Prostate gland (tissue), 2 donors: ENCODE measurements around the gene APOBR. TPM values are rescaled to one million over a fixed set of nuclear protein-coding genes. Genes with fewer than 3 reads are reported as not detected.
"Not testable (repeated sequence)": the region's sequence is repeated elsewhere in the genome, so short reads cannot be mapped to it uniquely, and the experiment has no call there.

Source experiments
- DNase-seq: peaks from one replicate; pipeline ENCODE4 v3.0.0-alpha.2; 2019; ENCODE audit warnings: low spot score
- H3K27ac ChIP-seq, 2 donors: fragments of 200-600 bp; sonication (generic); 2 replicates each; pipeline ENCODE4 v1.5.1; 2017 to 2019
- H3K27me3 ChIP-seq: fragments of 200-600 bp; sonication (generic); replicated peaks from 2 replicates; pipeline ENCODE4 v1.5.1; 2019; ENCODE audit not compliant: insufficient read depth
- H3K36me3 ChIP-seq, 2 donors: fragments of 200-600 bp; sonication (generic); 1 replicate in 1 of 2; 2 replicates in 1 of 2; pipeline versions ENCODE4 v1.5.1 to v1.8.1; 2017 to 2019
- H3K4me1 ChIP-seq: fragments of 200-600 bp; sonication (generic); replicated peaks from 2 replicates; pipeline ENCODE4 v1.5.1; 2019
- H3K4me3 ChIP-seq, 2 donors: fragments of 200-600 bp; sonication (generic); 2 replicates each; pipeline ENCODE4 v1.5.1; 2017 to 2019
- H3K9me3 ChIP-seq: fragments of 200-600 bp; sonication (generic); 2 replicates; pipeline ENCODE4 v1.5.1; 2017
- POLR2A ChIP-seq: fragments of 450-650 bp; IDR thresholded peaks from one replicate; pipeline ENCODE4 v1.6.1; 2016; ENCODE audit warnings: antibody characterized with exemption, mild to moderate bottlenecking
- POLR2AphosphoS5 ChIP-seq: sonication (generic); formaldehyde crosslinking; IDR thresholded peaks from one replicate; pipeline ENCODE4 v1.6.1; 2017; ENCODE audit warnings: antibody characterized with exemption
- WGBS: methylation state at CpG from one replicate; pipeline ENCODE4 v1.1.5; 2018; 5-methylcytosine and 5-hydroxymethylcytosine counted together
- intact Hi-C: fragments of 100-400 bp; cut with DNase I; formaldehyde crosslinking; loops from one replicate; pipeline ENCODE4 v1.14.2; 2022
- total RNA-seq, 2 donors: library from RNA; depleted of rRNA; stranded (reverse); fragments of >200 nt; gene quantifications; one replicate each; pipeline ENCODE4 v1.1.0, GENCODE V29; 2016
- TF ChIP-seq, protein P1 (sequence below), 4 experiments: fragments of 200-600 bp in 2 of 4; fragments of 450-650 bp in 2 of 4; sonication (generic) in 2 of 4; IDR thresholded peaks; 1 replicate in 3 of 4; 2 replicates in 1 of 4; pipeline ENCODE4 v1.5.1; 2016 to 2019; ENCODE audit warnings: antibody characterized with exemption in 4 of 4, mild to moderate bottlenecking in 2 of 4, moderate library complexity in 2 of 4

The APOBR gene
- total RNA-seq, 2 donors from 2014 or later = 1.3 to 3.4 TPM

- Histone ChIP-seq H3K27me3 (no peaks in the 10 kb centered on the region), H3K4me1 (no peaks in the 10 kb centered on the region), H3K27ac (no peak overlapping the region), H3K4me3 (no peak overlapping the region), H3K36me3 (peaks cover 0 to 11% of the 10 kb centered on the region in 2 donors), H3K9me3 (no peaks in the 10 kb centered on the region)
- intact Hi-C loops = no loop called here
- TF ChIP-seq, protein P1, sequence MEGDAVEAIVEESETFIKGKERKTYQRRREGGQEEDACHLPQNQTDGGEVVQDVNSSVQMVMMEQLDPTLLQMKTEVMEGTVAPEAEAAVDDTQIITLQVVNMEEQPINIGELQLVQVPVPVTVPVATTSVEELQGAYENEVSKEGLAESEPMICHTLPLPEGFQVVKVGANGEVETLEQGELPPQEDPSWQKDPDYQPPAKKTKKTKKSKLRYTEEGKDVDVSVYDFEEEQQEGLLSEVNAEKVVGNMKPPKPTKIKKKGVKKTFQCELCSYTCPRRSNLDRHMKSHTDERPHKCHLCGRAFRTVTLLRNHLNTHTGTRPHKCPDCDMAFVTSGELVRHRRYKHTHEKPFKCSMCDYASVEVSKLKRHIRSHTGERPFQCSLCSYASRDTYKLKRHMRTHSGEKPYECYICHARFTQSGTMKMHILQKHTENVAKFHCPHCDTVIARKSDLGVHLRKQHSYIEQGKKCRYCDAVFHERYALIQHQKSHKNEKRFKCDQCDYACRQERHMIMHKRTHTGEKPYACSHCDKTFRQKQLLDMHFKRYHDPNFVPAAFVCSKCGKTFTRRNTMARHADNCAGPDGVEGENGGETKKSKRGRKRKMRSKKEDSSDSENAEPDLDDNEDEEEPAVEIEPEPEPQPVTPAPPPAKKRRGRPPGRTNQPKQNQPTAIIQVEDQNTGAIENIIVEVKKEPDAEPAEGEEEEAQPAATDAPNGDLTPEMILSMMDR (IDR thresholded peaks at IDR 0.05) = no peak
- TF ChIP-seq POLR2AphosphoS5 (no peak), POLR2A (no peak)
- no peak for DNase-seq
- 89% methylated on average over 14 of the region's 14 CpGs for WGBS
Measured at GRCh38 chr16:28477311-28477920, 17.0 kb upstream of the APOBR start.

GRCh38 chr16:28478506-28479180, 15.8 kb upstream of the APOBR start:
- Histone ChIP-seq H3K4me1 (no peaks in the 10 kb centered on the region), H3K27me3 (no peaks in the 10 kb centered on the region), H3K9me3 (no peaks in the 10 kb centered on the region), H3K36me3 (peaks cover 0 to 15% of the 10 kb centered on the region in 2 donors), H3K27ac (no peak overlapping the region), H3K4me3 (no peak overlapping the region)
- WGBS = 94% methylated on average over 15 of the region's 16 CpGs
- intact Hi-C loops = no loop called here
- TF ChIP-seq, protein P1 (IDR thresholded peaks at IDR 0.05) = no peak
- TF ChIP-seq POLR2A = no peak
- no peak for TF ChIP-seq POLR2AphosphoS5
- no peak for DNase-seq

GRCh38 chr16:28482026-28482425, 12.4 kb upstream of the APOBR start:
- no peaks in the 10 kb centered on the region for H3K27me3 ChIP-seq
- no peak overlapping the region for H3K27ac ChIP-seq
- no peak overlapping the region for H3K4me3 ChIP-seq
- no peaks in the 10 kb centered on the region for H3K4me1 ChIP-seq
- H3K36me3 ChIP-seq = peaks cover 0 to 14% of the 10 kb centered on the region in 2 donors
- intact Hi-C loops = no loop called here
- no peak for DNase-seq
- TF ChIP-seq, protein P1 (IDR thresholded peaks at IDR 0.05) = no peak
- TF ChIP-seq POLR2AphosphoS5 = no peak
- no peak for TF ChIP-seq POLR2A
- 93% methylated on average over 13 of the region's 13 CpGs for WGBS
- H3K9me3 ChIP-seq = no peaks in the 10 kb centered on the region

- DNase-seq, H3K27me3 ChIP-seq, H3K9me3 ChIP-seq, H3K27ac ChIP-seq, H3K4me1 ChIP-seq, H3K4me3 ChIP-seq, intact Hi-C loops: not testable (repeated sequence)
- 94% methylated on average over 5 of the region's 5 CpGs for whole genome bisulfite sequencing
- H3K36me3 ChIP-seq = peaks cover 0 to 15% of the 10 kb centered on the region in 2 donors
Measured at GRCh38 chr16:28483361-28483760, 11.1 kb upstream of the APOBR start.

DNA sequence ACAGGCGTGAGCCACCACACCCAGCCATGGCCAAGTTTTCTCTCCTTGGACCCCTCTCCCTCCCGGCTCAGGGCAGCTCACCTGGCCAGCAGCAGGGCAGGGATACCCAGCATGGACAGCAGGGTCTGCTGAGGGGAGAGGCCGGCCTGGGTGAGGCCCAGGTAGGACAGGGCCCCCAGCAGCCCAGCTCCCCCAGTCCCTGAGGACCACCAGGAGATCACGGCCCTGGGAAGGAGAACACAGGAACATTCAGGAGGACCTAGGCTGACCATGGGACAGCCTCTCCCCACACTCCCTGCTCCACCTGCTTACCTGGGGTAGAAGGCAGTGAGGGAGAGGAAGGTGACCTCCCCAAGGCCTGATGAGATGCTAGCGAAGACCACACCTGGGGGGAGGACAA, 8.2 kb upstream of the APOBR start:
- Histone ChIP-seq H3K27me3 (no peaks in the 10 kb centered on the region), H3K9me3 (no peaks in the 10 kb centered on the region), H3K4me1 (no peaks in the 10 kb centered on the region), H3K36me3 (peaks cover 3 to 15% of the 10 kb centered on the region in 2 donors), H3K27ac (no peak overlapping the region), H3K4me3 (no peak overlapping the region)
- WGBS = 98% methylated on average over 5 of the region's 5 CpGs
- DNase-seq = no peak
- TF ChIP-seq POLR2A (no peak), POLR2AphosphoS5 (no peak)
- TF ChIP-seq, protein P1 (IDR thresholded peaks at IDR 0.05) = no peak
- intact Hi-C loops = no loop called here
